Natural killer cell treated with Interleukin-12 subunit alpha and Interleukin-12 subunit beta and Interleukin-15 and Interleukin-18, amount 100 ng/mL, for 72 hours (primary cell): Measurements from ENCODE around the gene MAN2B1. TPM values are rescaled to one million over a fixed set of nuclear protein-coding genes. Genes with fewer than 3 reads are reported as not detected.
"Not testable (repeated sequence)": the region's sequence is repeated elsewhere in the genome, so short reads cannot be mapped to it uniquely, and the experiment has no call there.

Source experiments
- ATAC-seq, 2 donors: fragments of 150-1000 bp; cut with Tn5 transposase in 1 of 2; sonication (Bioruptor Pico), chemical (Tn5 transposase) in 1 of 2; 2 replicates each; pipeline ENCODE4 v1.10.0; 2021
- DNase-seq: peaks from one replicate; pipeline ENCODE4 v3.0.0; 2022; ENCODE audit warnings: low spot score
- H3K27ac Mint-ChIP-seq, 2 donors: 1 replicate in 1 of 2; 2 replicates in 1 of 2; pipeline ENCODE4 v1.8.0; 2022; ENCODE audit warnings: mixed read lengths in 2 of 2, mild to moderate bottlenecking in 1 of 2, moderate library complexity in 1 of 2
- H3K27me3 Mint-ChIP-seq, 2 donors: 1 replicate in 1 of 2; 2 replicates in 1 of 2; pipeline ENCODE4 v1.8.0; 2022; ENCODE audit warnings: mixed read lengths in 2 of 2
- H3K36me3 Mint-ChIP-seq: one replicate; pipeline ENCODE4 v1.8.0; 2022; ENCODE audit warnings: mixed read lengths
- H3K4me1 Mint-ChIP-seq, 2 donors: 1 replicate in 1 of 2; 2 replicates in 1 of 2; pipeline ENCODE4 v1.8.0; 2022; ENCODE audit warnings: low read depth in 2 of 2, mixed read lengths in 2 of 2, mild to moderate bottlenecking in 1 of 2
- H3K4me3 Mint-ChIP-seq: one replicate; pipeline ENCODE4 v1.8.0; 2022; ENCODE audit warnings: mixed read lengths
- H3K9me3 Mint-ChIP-seq: 2 replicates; pipeline ENCODE4 v1.8.0; 2022; ENCODE audit warnings: mixed read lengths
- total RNA-seq, 2 donors: library from RNA; stranded (reverse); gene quantifications; one replicate each; pipeline ENCODE4 v1.2.3, GENCODE V29; 2022

Gene MAN2B1
- 100 to 1,000 TPM; 135 to 199 TPM for total RNA-seq

DNA sequence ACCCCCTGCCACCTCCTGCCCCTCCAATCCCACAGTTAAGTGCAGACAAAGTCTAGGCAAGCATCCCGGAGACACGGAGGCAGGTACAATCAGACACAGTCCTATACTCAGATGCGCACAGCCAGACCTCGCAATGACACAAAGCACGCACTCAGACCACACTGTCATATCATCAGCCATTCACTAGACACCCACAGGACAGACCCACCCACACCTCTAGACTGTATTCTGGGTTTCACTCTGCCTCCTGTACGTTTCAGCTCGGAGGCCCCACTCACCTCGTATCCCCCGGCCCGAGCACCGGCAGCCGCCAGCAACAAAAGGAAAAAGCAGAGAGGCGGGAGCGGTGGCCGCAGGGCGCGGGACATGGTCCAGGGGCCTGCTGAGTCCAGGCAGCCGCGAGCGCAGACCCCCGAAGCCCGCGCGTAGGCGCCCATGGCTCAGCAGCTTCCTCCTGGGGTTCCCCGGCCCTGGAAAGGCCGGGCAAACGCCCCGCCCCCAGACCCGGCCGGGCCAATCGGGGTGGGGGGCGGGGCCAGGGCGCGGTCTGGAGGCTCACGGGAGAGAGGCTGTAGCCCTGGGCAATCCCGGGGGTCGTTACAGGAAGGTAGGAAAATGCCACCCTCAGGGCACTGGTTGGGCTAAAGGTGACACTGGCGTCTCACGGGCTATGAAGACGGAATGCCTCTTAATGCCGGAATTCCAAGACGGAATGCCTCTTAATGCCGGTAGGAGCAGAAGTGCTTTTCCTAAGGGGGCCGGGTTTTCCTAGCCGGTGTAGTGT, at the start of gene MAN2B1, which contains the start of gene WDR83:
Gene MAN2B1, minus strand, starts transcription at position 478 of the 784 bp plus-strand sequence. Its CDS starts 41 bp downstream, at position 437.
Gene WDR83, plus strand, starts transcription at position 543 of the 784 bp plus-strand sequence. CDS start 2,984 bp downstream, outside the sequence.
- H3K27me3 Mint-ChIP-seq: no peaks in the 10 kb centered on the region

DNA sequence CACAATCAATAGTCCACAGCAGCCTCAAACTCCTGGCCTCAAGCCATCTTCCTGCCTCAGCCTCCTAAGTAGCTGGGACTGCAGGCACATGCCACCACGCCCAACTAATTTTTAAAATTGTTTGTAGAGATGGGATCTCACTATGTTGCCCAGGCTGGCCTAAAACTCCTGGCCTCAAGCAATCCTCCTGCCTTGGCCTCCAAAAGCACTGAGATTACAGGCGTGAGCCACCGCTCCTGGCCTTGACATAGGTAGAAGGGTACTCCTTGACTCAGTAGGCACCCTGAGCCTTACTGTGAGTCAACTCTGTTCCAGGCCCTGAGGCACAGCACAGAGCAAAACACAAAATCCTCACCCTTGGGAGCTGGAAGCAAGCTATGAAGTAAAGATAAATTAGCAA, 49.4 kb upstream of the MAN2B1 start:
- Mint-ChIP-seq H3K4me3 (no peak overlapping the region), H3K9me3 (no peaks in the 10 kb centered on the region), H3K27me3 (no peaks in the 10 kb centered on the region), H3K36me3 (no peaks in the 10 kb centered on the region), H3K4me1 (peaks cover 14 to 22% of the 10 kb centered on the region in 2 donors), H3K27ac (peak overlapping the region in 1 of 2 donors; percentile 59)
- no peak for DNase-seq
- ATAC-seq: no peak

More for the DNA sequence above, at the start of gene MAN2B1, which contains the start of gene WDR83:
- Mint-ChIP-seq H3K4me1 (peaks cover 33 to 40% of the 10 kb centered on the region in 2 donors), H3K4me3 (peak within 1 kb of the TSS; percentile 94), H3K9me3 (no peaks in the 10 kb centered on the region), H3K36me3 (no peaks in the 10 kb centered on the region), H3K27ac (peak within 1 kb of the TSS; percentile 78 to 97)
- DNase-seq (peak; percentile 85), ATAC-seq (peak; percentile 87 to 92)

DNA sequence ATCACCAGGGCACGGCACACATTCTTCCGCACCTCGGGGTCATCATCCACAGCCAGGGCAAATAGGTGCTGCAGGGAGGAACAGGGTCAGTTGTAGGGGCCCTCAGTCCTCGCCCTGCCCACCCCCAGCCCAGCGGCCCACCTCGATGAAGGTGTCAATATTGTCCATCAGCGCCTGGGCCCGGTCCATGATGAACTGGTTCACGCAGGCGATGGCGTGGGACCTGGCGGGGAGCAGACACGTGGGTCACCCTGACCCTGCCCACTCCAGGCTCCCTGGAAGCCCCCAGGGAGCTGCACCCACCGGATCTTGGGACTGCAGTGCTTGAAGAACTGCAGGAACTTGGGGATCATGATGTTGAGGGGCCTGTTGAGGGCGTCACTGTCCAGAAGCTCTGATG, 48.6 kb upstream of the MAN2B1 start:
- peaks cover 8 to 16% of the 10 kb centered on the region in 2 donors for H3K4me1 Mint-ChIP-seq
- no peaks in the 10 kb centered on the region for H3K36me3 Mint-ChIP-seq
- DNase-seq (no peak), ATAC-seq (no peak)
- no peaks in the 10 kb centered on the region for H3K27me3 Mint-ChIP-seq
- H3K27ac Mint-ChIP-seq: no peak overlapping the region
- H3K4me3 Mint-ChIP-seq: no peak overlapping the region
- H3K9me3 Mint-ChIP-seq: no peaks in the 10 kb centered on the region

DNA sequence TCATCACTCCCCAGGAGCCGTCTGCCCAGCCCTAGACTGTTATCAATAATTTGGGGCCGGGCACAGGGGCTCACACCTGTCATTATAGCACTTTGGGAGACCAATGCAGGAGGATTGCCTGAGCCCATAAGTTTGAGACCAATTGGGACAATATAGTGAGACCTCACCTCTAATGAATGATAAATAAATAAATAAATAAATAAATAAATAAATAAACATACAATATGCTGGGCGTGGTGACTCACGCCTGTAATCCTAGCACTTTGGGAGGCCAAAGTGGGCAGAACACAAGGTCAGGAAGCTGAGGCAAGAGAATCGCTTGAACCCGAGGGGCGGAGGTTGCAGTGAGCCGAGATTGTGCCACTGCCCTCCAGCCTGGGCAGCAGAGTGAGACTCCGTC, 46.8 kb upstream of the MAN2B1 start:
- H3K27ac Mint-ChIP-seq, H3K4me3 Mint-ChIP-seq, DNase-seq, H3K9me3 Mint-ChIP-seq, H3K27me3 Mint-ChIP-seq, H3K36me3 Mint-ChIP-seq: not testable (repeated sequence)
- H3K4me1 Mint-ChIP-seq: peaks cover 0 to 11% of the 10 kb centered on the region in 2 donors
- peak in 1 of 2 donors; percentile 21 for ATAC-seq

DNA sequence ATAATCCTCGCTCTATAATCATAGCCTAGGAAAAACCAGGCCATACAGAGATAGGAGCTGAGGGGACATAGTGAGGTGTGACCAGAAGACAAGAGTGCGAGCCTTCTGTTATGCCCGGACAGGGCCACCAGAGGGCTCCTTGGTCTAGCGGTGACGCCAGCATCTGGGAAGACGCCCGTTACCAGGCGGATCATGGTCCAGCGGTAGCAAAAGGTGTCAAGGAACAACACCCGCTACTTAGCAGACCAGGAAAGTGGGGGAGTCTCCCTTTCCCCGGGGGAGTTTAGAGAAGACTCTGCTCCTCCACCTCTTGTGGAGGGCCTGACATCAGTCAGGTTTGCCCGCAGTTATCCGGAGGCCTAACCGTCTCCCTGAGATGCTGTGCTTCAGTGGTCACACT, 45.5 kb upstream of the MAN2B1 start:
- not testable (repeated sequence) for H3K36me3 Mint-ChIP-seq, H3K9me3 Mint-ChIP-seq, H3K4me3 Mint-ChIP-seq, H3K27ac Mint-ChIP-seq, H3K27me3 Mint-ChIP-seq, DNase-seq, ATAC-seq
- H3K4me1 Mint-ChIP-seq: peaks cover 0 to 11% of the 10 kb centered on the region in 2 donors

DNA sequence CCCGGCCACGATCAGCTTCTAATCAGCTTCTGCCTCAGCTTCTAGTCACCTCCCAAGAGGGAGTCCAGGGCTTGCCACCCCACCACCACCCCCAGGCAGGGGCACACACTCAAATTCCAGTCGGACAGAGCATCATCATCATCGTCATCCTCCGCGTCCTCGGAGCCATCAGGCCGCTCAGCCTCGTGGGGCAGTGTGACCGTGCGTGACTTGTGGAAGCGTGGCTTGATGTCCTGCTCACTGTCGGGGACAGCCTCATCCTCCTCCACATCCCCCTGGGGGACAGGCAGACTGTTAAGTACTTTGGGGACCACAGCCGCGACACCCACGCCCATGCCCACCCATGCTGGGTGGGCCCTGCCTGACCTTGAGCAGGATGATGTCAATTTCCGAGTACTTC, 44.6 kb upstream of the MAN2B1 start:
- Mint-ChIP-seq H3K4me1 (peaks cover 0 to 5% of the 10 kb centered on the region in 2 donors), H3K36me3 (no peaks in the 10 kb centered on the region), H3K27me3 (no peaks in the 10 kb centered on the region), H3K27ac (no peak overlapping the region), H3K9me3 (no peaks in the 10 kb centered on the region), H3K4me3 (no peak overlapping the region)
- DNase-seq (no peak), ATAC-seq (no peak)

DNA sequence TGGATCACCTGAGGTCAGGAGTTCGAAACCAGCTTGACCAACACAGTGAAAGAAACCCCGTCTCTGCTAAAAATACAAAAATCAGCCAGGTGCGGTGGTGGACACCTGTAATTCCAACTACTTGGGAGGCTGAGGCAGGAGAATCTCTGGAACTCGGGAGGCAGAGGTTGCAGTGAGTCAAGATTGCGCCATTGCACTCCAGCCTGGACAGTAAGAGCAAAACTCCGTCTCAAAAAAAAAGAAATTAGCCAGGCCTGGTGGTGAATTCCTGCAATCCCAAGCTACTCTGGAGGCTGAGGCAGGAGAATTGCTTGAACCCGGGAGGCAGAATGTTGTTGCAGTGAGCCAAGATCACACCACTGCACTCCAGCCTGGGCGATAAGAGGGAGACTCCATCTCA, 42.1 kb upstream of the MAN2B1 start:
- Mint-ChIP-seq H3K4me1 (peaks cover 0 to 5% of the 10 kb centered on the region in 2 donors), H3K9me3 (no peaks in the 10 kb centered on the region), H3K36me3 (no peaks in the 10 kb centered on the region), H3K4me3 (no peak overlapping the region), H3K27ac (no peak overlapping the region), H3K27me3 (no peaks in the 10 kb centered on the region)
- DNase-seq (no peak), ATAC-seq (no peak)

DNA sequence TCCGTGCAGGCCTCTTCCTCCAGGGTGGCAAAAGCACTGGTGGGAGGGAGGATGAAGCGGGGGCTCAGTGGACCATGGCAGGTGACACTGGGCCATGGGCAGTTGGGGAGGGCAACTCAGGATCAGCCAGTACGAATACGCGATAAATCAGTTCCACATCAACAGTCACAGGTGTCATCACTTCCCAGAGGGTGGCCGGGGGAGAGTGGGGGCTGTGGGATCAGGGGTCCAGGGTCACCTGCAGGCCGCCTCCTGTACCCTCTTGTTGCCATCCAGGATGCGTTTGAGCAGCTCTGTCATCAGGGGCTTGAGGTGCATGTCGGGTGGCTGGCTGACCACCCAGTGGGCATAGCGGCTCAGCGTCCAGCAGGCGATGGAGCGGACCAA, 39.8 kb upstream of the MAN2B1 start:
- peaks cover 0 to 3% of the 10 kb centered on the region in 2 donors for H3K4me1 Mint-ChIP-seq
- H3K4me3 Mint-ChIP-seq: no peak overlapping the region
- DNase-seq (no peak), ATAC-seq (no peak)
- no peaks in the 10 kb centered on the region for H3K9me3 Mint-ChIP-seq
- no peaks in the 10 kb centered on the region for H3K27me3 Mint-ChIP-seq
- H3K27ac Mint-ChIP-seq: no peak overlapping the region
- peaks cover 5% of the 10 kb centered on the region for H3K36me3 Mint-ChIP-seq

DNA sequence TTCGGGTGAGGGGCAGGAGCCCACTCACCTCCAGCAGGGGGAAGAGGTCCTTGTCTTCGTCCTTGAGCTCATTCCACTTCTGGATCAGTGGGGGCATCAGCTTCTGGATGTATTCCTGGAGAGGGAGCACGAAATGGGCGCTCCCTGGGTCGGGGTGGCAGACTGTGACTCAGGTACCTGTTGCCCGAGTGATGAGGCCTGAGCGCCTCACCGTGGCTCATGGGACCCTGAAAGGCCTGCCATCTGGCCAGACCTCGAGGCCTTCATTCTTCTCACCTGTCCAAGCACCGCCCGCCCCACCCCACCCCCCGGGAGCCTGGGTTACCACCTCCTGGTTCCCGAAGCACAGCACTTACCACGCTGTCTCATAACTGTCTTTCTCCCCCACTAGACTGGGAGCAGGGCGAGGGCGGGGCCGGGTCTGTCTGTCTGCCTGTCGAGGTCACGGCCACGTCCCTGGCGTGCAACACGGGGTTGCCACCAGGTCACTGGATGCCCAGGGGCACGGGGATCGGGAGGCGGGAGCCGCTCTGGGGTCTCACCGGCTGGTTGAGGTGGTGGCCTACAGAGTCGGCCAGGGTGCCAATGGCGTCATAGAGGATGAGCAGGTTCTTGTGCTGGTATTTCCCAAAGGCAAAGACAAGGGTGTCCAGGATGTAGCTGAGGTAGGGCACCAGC, 39.3 kb upstream of the MAN2B1 start:
- ATAC-seq (peak in 1 of 2 donors; percentile 15), DNase-seq (no peak)
- Mint-ChIP-seq H3K9me3 (no peaks in the 10 kb centered on the region), H3K4me3 (no peak overlapping the region), H3K4me1 (peaks cover 0 to 3% of the 10 kb centered on the region in 2 donors), H3K27ac (no peak overlapping the region), H3K27me3 (no peaks in the 10 kb centered on the region), H3K36me3 (peaks cover 5% of the 10 kb centered on the region)

DNA sequence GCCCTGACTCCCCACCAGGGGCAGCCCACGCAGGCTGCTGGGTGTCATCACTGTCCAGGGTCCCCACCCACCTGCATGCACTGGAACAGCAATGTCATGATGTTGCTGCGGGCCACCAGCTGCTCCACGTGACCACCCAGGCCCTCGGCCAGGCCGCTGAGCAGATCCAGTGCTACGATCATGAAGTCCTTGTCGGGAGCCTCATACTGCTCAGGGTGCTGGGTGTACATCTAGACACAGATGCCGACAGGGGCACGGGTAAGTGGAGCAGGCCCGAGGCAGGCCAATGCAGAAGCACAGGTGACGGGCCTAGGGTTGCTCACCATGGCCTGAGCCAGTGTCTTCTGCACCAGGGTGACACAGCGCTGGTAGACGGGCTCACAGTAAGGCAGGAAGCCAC, 38.6 kb upstream of the MAN2B1 start:
- Mint-ChIP-seq H3K27ac (no peak overlapping the region), H3K4me3 (no peak overlapping the region), H3K36me3 (peaks cover 5% of the 10 kb centered on the region), H3K9me3 (no peaks in the 10 kb centered on the region), H3K27me3 (no peaks in the 10 kb centered on the region), H3K4me1 (peaks cover 0 to 3% of the 10 kb centered on the region in 2 donors)
- DNase-seq (no peak), ATAC-seq (peak; percentile 15 to 29)

DNA sequence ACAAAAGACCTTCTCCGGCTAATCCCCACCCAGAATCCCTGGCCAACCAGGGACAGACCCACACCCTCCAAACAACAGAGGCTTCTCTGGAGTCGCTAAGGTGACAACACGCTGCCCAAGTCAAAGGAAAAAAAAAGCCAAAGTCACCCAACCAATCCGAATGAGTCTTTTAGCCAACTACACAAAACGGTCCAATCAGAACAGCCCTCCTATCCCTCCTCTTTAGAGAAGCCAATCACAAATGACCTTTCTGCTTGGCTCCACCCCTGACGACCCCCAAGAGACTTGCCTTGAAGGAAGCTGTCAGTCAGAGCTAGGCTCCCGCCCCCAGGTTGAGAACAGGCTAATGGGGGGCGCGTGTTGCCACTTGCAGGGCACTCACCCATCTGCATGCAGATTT, 36.5 kb upstream of the MAN2B1 start:
- Mint-ChIP-seq H3K4me3 (no peak overlapping the region), H3K27ac (no peak overlapping the region), H3K27me3 (no peaks in the 10 kb centered on the region), H3K4me1 (peaks cover 3 to 8% of the 10 kb centered on the region in 2 donors), H3K9me3 (no peaks in the 10 kb centered on the region), H3K36me3 (peaks cover 9% of the 10 kb centered on the region)
- no peak for DNase-seq
- ATAC-seq: peak in 1 of 2 donors; percentile 33

DNA sequence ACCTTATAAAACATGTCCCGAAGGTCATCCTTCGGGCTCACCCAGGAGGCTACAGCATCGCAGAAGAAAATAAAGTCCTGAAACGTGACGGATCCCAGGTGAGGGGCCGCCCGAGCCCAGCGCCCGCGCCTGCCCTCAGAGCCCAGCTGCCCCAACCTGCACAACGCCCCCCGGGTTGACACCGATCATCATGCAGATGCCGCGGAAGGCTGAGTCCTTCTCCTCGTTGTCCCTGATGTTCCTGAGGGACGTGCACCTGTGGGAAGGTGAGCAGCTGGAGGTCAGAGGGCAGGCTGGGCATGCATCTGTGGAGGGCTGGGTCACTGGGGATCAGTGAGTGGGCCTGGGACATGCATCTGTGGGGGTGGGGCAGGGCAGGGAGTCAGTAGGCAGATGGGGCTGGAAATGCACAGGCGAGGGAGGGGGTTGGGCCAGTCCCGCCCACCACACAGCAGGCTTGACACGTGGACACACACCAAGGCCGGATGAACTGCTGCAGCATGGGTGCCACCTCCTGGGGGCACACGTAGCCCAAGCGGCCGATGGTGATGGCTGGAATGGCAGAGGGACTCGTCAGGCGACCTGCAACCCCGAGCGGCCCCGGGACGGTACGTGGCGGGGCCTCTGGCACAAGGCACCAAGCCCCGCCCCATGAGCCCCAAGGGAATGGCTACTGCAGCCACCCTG, 35.2 kb upstream of the MAN2B1 start:
- peaks cover 7 to 10% of the 10 kb centered on the region in 2 donors for H3K4me1 Mint-ChIP-seq
- H3K36me3 Mint-ChIP-seq: peaks cover 10% of the 10 kb centered on the region
- ATAC-seq: no peak
- no peaks in the 10 kb centered on the region for H3K27me3 Mint-ChIP-seq
- H3K9me3 Mint-ChIP-seq: no peaks in the 10 kb centered on the region
- no peak overlapping the region for H3K4me3 Mint-ChIP-seq
- no peak overlapping the region for H3K27ac Mint-ChIP-seq
- no peak for DNase-seq

DNA sequence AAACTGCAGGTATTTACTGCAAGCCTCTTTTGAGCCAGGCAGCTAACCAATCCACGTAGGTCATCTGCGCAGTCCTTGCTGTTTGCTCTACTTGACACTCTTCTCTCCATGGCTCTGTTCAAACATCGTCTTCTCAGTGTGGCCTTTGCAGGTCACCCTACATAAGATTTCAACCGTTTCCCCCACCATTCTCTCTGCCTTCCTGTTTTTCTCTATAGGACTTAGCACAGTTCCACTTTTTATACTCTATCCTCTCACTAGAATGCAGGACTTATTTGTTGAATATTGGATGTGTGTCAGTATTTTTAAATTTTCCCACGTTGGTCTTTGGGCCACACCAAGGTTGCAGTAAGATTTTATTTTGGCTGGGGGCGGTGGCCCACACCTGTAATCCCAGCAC, 31.6 kb upstream of the MAN2B1 start:
- no peaks in the 10 kb centered on the region for H3K27me3 Mint-ChIP-seq
- H3K27ac Mint-ChIP-seq: peak overlapping the region; percentile 63 to 83
- H3K9me3 Mint-ChIP-seq: no peaks in the 10 kb centered on the region
- ATAC-seq (no peak), DNase-seq (no peak)
- H3K4me3 Mint-ChIP-seq: peak overlapping the region; percentile 78
- peaks cover 10% of the 10 kb centered on the region for H3K36me3 Mint-ChIP-seq
- peaks cover 10 to 11% of the 10 kb centered on the region in 2 donors for H3K4me1 Mint-ChIP-seq

DNA sequence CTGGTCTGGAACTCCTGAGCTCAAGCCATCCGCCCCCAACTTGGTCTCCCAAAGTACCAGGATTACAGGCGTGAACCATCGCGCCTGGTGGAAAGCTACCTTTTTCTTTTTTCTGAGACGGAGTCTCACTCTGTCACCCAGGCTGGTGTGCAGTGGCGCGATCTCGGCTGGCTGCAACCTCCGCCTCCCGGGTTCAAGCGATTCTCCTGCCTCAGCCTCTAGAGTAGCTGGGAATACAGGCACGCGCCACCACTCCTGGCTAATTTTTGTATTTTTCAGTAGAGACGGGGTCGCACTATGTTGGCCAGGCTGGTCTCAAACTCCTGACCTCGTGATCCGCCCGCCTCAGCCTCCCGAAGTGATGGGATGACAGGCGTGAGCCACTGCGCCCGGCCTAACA, 30.9 kb upstream of the MAN2B1 start:
- not testable (repeated sequence) for H3K27ac Mint-ChIP-seq, H3K9me3 Mint-ChIP-seq, DNase-seq, H3K36me3 Mint-ChIP-seq, ATAC-seq, H3K27me3 Mint-ChIP-seq
- Mint-ChIP-seq H3K4me3 (peak overlapping the region; percentile 25), H3K4me1 (peaks cover 10% of the 10 kb centered on the region in 2 donors)
